GM23248 (cell line): ENCODE measurements around the gene REXO1. TPM values are rescaled to one million over a fixed set of nuclear protein-coding genes. Genes with fewer than 3 reads are reported as not detected.
A peak's percentile ranks its signal among the peaks of the same experiment; 100 is the strongest.

Source experiments
- DNase-seq: peaks from one replicate; pipeline ENCODE4 v3.0.0-alpha.2; 2015
- H2AFZ ChIP-seq: fragments of 200-600 bp; sonication (generic); 2 replicates; pipeline ENCODE4 v1.6.1; 2016; ENCODE audit warnings: antibody characterized with exemption
- H3F3A ChIP-seq: fragments of 200-600 bp; sonication (generic); 2 replicates; pipeline ENCODE4 v1.6.1; 2016; ENCODE audit warnings: mild to moderate bottlenecking, antibody characterized with exemption, mixed run types; ENCODE audit not compliant: insufficient read depth
- H3K27ac ChIP-seq: fragments of 200-600 bp; sonication (generic); 2 replicates; pipeline ENCODE4 v1.5.1; 2016; ENCODE audit warnings: mild to moderate bottlenecking
- H3K27me3 ChIP-seq: fragments of 200-600 bp; sonication (generic); replicated peaks from 2 replicates; pipeline ENCODE4 v1.6.1; 2016; ENCODE audit warnings: mild to moderate bottlenecking; ENCODE audit not compliant: insufficient read depth
- H3K36me3 ChIP-seq: fragments of 200-600 bp; sonication (generic); 2 replicates; pipeline ENCODE4 v1.6.1; 2016; ENCODE audit warnings: low read depth, mild to moderate bottlenecking
- H3K4me1 ChIP-seq: fragments of 200-600 bp; sonication (generic); 2 replicates; pipeline ENCODE4 v1.6.1; 2016; ENCODE audit warnings: mild to moderate bottlenecking; ENCODE audit not compliant: insufficient read depth
- H3K4me2 ChIP-seq: fragments of 200-600 bp; sonication (generic); one replicate; pipeline ENCODE4 v1.6.1; 2016; ENCODE audit warnings: mild to moderate bottlenecking; ENCODE audit not compliant: unreplicated experiment
- H3K4me3 ChIP-seq: fragments of 200-600 bp; sonication (generic); 2 replicates; pipeline ENCODE4 v1.5.1; 2016; ENCODE audit warnings: mild to moderate bottlenecking
- H3K79me2 ChIP-seq: fragments of 200-600 bp; sonication (generic); 2 replicates; pipeline ENCODE4 v1.6.1; 2016; ENCODE audit warnings: mild to moderate bottlenecking; ENCODE audit not compliant: insufficient read depth
- H3K9ac ChIP-seq: fragments of 200-600 bp; sonication (generic); 2 replicates; pipeline ENCODE4 v1.6.1; 2016; ENCODE audit warnings: mild to moderate bottlenecking
- H3K9me2 ChIP-seq: fragments of 200-600 bp; sonication (generic); 2 replicates; pipeline ENCODE4 v1.6.1; 2016; ENCODE audit warnings: mixed run types, mild to moderate bottlenecking, moderate library complexity; ENCODE audit not compliant: insufficient read depth
- H3K9me3 ChIP-seq: fragments of 200-600 bp; sonication (generic); one replicate; pipeline ENCODE4 v1.6.1; 2017; ENCODE audit warnings: low read depth
- H4K20me1 ChIP-seq: fragments of 200-600 bp; sonication (generic); 2 replicates; pipeline ENCODE4 v1.6.0; 2016; ENCODE audit not compliant: insufficient read depth
- EZH2 ChIP-seq: fragments of 200-600 bp; sonication (generic); IDR thresholded peaks from 2 replicates; pipeline ENCODE4 v1.6.1; 2018; ENCODE audit warnings: antibody characterized with exemption, mild to moderate bottlenecking; ENCODE audit not compliant: insufficient read depth, poor library complexity, severe bottlenecking
- EZH2phosphoT487 ChIP-seq: fragments of 200-600 bp; sonication (generic); IDR thresholded peaks from 2 replicates; pipeline ENCODE4 v1.6.1; 2018; ENCODE audit warnings: antibody characterized with exemption, moderate library complexity, mild to moderate bottlenecking, low read depth; ENCODE audit not compliant: insufficient read depth
- WGBS, 2 experiments: methylation state at CpG; one replicate each; pipeline ENCODE4 v1.1.6; 2015 to 2017; ENCODE audit warnings: low lambda C conversion rate in 2 of 2, low coverage in 1 of 2; ENCODE audit errors: missing lambda C conversion rate in 2 of 2; 5-methylcytosine and 5-hydroxymethylcytosine counted together
- in situ Hi-C: fragments of 300-500 bp; cut with MboI; formaldehyde crosslinking; loops from 2 replicates; pipeline ENCODE4 v1.15.0; 2020
- polyA plus RNA-seq: library from polyadenylated mRNA; unstranded; fragments of >200 nt; fragmentation: Nextera tagmentation; extraction: Ambion mirVana; gene quantifications from 2 replicates; pipeline ENCODE4 v1.2.1, GENCODE V29; 2016
- total RNA-seq: library from RNA; depleted of rRNA; stranded (reverse); fragments of >200 nt; shearing (Covaris generic); gene quantifications from 2 replicates; pipeline ENCODE4 v1.2.3, GENCODE V29; 2014

The REXO1 gene
- total and polyA plus RNA-seq, 2 experiments from 2014 or later: 4.9 to 5.2 TPM

DNA sequence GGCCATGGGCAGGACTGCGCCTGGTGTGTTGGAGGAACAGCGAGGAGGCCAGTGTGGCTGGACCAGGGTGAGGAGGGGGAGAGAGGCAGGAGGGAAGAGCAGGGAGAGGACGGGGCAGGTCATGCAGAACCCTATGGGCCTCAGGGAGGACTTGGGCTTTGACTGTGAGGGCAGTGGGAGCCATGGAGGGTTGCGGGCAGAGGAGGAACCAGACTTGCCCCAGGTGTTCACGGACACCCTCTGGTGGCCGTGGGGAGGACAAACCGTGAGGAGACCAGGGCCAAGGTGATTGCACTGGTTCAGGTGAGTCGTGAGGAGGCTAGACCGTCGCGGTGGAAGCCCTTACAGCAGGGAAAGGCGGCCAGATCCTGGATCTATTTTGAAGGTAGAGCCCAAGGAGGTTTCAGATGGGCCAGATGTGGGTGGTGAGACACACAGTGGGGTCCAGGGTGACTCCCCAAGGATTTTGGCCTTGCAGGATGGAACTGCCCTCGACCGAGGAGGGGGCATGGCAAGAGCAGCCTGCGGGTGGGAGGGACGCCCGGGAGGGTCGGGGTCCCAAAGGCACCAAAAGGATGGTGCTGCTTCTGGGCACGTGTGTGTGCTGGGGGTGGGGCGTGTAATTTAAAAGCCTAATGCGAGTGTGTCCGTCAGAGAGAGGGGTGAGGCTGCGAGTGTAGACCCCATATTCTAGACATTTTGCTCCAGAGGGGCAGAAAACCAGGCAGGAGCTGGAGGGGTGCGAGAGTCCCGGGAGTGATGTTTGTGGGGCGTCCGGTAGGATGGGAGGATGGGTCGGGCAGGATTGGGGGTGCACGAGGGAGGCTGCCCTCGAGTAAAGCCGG is 2.7 kb upstream of the REXO1 start:
- Histone ChIP-seq H4K20me1 (no peaks in the 10 kb centered on the region), H3K79me2 (peaks cover 71% of the 10 kb centered on the region), H3F3A (peaks cover 18% of the 10 kb centered on the region; the same call in 1 of the 2 replicates), H3K4me3 (no peak overlapping the region), H3K9ac (no peak overlapping the region), H3K9me3 (no peaks in the 10 kb centered on the region), H3K9me2 (no peaks in the 10 kb centered on the region), H3K4me2 (no peak overlapping the region), H2AFZ (no peak overlapping the region), H3K27me3 (no peaks in the 10 kb centered on the region), H3K27ac (no peak overlapping the region), H3K4me1 (peaks cover 26% of the 10 kb centered on the region), H3K36me3 (no peaks in the 10 kb centered on the region)
- WGBS, 2 experiments: 69 to 71% methylated on average over 29 to 31 of the region's 31 CpGs
- no peak for TF ChIP-seq EZH2
- TF ChIP-seq EZH2phosphoT487: no peak
- no peak for DNase-seq
- in situ Hi-C loops: no loop called here

DNA sequence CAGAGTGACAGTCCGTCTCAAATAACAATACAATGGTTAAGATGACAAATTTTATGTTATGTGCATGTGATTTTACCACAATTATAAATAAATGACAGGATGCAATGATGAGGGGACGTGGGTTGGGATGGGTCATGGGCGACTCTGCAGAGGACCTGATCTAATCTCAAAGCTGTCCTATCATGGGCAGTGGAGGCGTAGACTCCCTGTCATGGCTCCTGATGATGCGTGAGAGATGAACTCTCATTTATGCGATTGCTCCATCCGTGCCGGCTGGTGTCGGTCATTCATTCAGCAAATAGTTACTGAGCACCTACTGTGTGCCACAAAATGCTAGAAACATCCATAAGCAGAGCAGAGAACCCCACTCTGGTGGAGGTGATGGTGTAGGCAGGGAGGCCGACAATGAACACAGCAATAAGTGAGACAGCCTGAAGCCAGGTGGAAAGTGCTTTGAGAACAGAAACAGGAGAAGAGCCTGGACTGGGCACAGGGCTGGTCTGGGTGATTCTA is 1.7 kb upstream of the REXO1 start:
- no peak overlapping the region for H3K27ac ChIP-seq
- peaks cover 17% of the 10 kb centered on the region for H3K4me1 ChIP-seq
- H3K36me3 ChIP-seq: no peaks in the 10 kb centered on the region
- no peak overlapping the region for H3K4me2 ChIP-seq
- in situ Hi-C loops: no loop called here
- no peak overlapping the region for H3K9ac ChIP-seq
- no peak for DNase-seq
- TF ChIP-seq EZH2: no peak
- TF ChIP-seq EZH2phosphoT487: no peak
- 60 to 67% methylated on average over 10 of the region's 10 CpGs for WGBS, 2 experiments
- no peaks in the 10 kb centered on the region for H3K27me3 ChIP-seq
- no peaks in the 10 kb centered on the region for H3K9me2 ChIP-seq
- H3K79me2 ChIP-seq: peaks cover 73% of the 10 kb centered on the region
- no peak overlapping the region for H3K4me3 ChIP-seq
- peaks cover 12% of the 10 kb centered on the region; the same call in 1 of the 2 replicates for H3F3A ChIP-seq
- no peak overlapping the region for H2AFZ ChIP-seq
- no peaks in the 10 kb centered on the region for H4K20me1 ChIP-seq
- no peaks in the 10 kb centered on the region for H3K9me3 ChIP-seq

DNA sequence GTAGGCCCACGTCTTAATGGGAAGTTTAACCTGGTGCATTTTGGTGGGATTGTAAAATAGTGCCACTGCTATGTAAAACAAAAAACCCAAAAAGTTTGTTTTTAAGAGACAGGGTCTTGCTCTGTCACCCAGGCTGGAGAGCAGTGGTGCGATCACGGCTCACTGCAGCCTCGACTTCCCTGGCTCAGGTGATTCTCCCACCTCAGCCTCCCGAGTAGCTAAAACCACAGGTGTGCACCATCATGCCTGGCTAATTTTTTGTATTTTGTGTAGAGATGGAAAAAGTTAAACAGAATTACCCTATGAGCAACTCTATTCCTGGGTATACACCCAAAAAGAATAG is 820 bp upstream of the REXO1 start:
- Histone ChIP-seq H3K9ac (no peak overlapping the region), H3K79me2 (peaks cover 73% of the 10 kb centered on the region), H2AFZ (no peak overlapping the region), H3K9me3 (no peaks in the 10 kb centered on the region), H4K20me1 (no peaks in the 10 kb centered on the region), H3K4me3 (no peak overlapping the region), H3K27ac (no peak overlapping the region), H3K4me2 (no peak overlapping the region), H3F3A (peaks cover 12% of the 10 kb centered on the region; the same call in 1 of the 2 replicates), H3K4me1 (peaks cover 9% of the 10 kb centered on the region), H3K36me3 (no peaks in the 10 kb centered on the region), H3K9me2 (no peaks in the 10 kb centered on the region), H3K27me3 (no peaks in the 10 kb centered on the region)
- TF ChIP-seq EZH2phosphoT487: no peak
- no peak for TF ChIP-seq EZH2
- DNase-seq: no peak
- in situ Hi-C loops: no loop called here
- 63 to 64% methylated on average over 5 of the region's 5 CpGs for WGBS, 2 experiments

DNA sequence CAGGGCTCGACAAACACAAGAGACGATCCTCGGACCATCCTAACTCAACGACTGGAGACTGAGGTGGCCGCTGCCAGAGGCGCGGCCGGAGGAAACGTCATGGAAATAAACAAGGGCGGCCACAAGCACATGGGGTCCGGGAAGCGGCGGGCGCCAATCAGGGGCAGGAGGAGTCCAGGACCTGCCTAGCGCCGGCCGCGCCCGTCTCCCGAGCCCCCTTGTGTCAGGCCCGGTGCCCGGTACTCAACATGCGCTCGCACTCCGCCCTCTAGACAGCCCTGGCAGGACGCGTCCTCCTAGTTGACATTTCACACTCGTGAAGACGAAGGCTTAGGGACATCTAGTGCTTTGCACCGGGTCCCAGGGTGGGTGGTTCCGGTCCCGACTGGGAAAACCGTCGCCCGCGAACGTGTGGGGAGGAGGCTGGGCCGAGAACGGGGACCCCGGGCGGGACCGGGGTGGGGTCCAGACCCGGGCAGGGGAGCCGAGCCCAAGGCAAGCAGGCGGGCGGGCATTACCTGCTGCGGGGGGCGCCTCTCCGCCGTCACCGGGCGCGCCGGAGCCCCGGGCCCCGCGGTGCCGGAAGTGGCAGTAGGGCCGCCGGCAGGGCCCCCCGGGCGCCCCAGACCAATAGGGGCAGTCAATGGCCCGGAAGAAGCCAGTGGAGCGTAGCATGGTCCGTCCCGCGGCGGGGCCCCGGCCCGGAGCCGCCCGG is 442 bp downstream of the REXO1 start:
- peaks cover 12% of the 10 kb centered on the region; the same call in 1 of the 2 replicates for H3F3A ChIP-seq
- peak overlapping the region; percentile 87 for H3K4me2 ChIP-seq
- peak overlapping the region; percentile 99 for H3K9ac ChIP-seq
- in situ Hi-C loops: no loop called here
- no peaks in the 10 kb centered on the region for H4K20me1 ChIP-seq
- no peaks in the 10 kb centered on the region for H3K27me3 ChIP-seq
- H3K79me2 ChIP-seq: peaks cover 73% of the 10 kb centered on the region
- no peaks in the 10 kb centered on the region for H3K9me3 ChIP-seq
- WGBS, 2 experiments: 1 to 2% methylated on average over 35 to 37 of the region's 72 CpGs
- H3K4me3 ChIP-seq: peak overlapping the region; percentile 92
- peak; percentile 87 for DNase-seq
- H2AFZ ChIP-seq: no peak overlapping the region; the same call in 1 of the 2 replicates
- TF ChIP-seq EZH2 (no peak), EZH2phosphoT487 (no peak)
- H3K36me3 ChIP-seq: no peaks in the 10 kb centered on the region
- peak overlapping the region; percentile 97 for H3K27ac ChIP-seq
- peaks cover 9% of the 10 kb centered on the region for H3K4me1 ChIP-seq
- no peaks in the 10 kb centered on the region for H3K9me2 ChIP-seq
